HEK293T (cell line): Measurements from ENCODE around the gene SLC39A5.

Experiments used
- BHLHE40 ChIP-seq: fragments of 450-650 bp; IDR thresholded peaks from 2 replicates; pipeline ENCODE4 v1.6.1; 2016; ENCODE audit warnings: mild to moderate bottlenecking, moderate library complexity, borderline replicate concordance
- L3MBTL2 ChIP-seq: fragments of 450-650 bp; conservative IDR thresholded peaks from 2 replicates; pipeline ENCODE4 v1.6.1; 2016; ENCODE audit warnings: mild to moderate bottlenecking
- LEF1 ChIP-seq: fragments of 450-650 bp; IDR thresholded peaks from 2 replicates; pipeline ENCODE4 v1.6.1; 2017; ENCODE audit warnings: mild to moderate bottlenecking, borderline replicate concordance

DNA sequence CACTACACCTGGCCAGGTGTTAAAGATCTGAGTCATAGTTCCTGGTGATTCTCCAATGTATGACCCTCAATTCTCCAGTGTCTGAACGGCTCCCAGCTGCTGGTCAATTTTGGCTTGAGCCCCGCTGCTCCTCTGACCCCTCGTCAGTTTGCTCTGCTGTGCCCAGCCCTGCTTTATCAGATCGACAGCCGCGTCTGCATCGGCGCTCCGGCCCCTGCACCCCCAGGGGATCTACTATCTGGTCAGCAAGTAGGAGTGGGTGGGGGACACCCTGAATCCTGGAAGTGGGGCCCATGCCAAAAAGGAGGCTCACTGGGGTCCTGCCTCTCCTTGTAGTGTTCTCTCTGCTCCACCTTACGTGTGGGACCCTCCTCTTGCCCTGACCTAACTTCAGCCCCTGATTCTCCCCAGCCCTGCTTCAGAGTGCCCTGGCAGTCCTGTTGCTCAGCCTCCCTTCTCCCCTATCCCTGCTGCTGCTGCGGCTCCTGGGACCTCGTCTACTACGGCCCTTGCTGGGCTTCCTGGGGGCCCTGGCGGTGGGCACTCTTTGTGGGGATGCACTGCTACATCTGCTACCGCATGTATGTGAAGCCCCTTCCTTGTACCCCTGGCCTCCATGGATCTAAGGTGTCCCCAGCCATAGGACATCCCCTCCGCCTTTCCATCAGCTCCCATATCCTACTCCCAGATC is 5.0 kb downstream of the SLC39A5 start:
- no peak for TF ChIP-seq BHLHE40
- TF ChIP-seq LEF1: no peak
- TF ChIP-seq L3MBTL2: no peak
